Esophagus squamous epithelium (tissue), 4 donors: ENCODE measurements around the gene KCNK10.

Source experiments
- POLR2A ChIP-seq, 4 donors: fragments of 450-650 bp; IDR thresholded peaks; one replicate each; pipeline ENCODE4 v1.6.1; 2017; ENCODE audit warnings: antibody characterized with exemption in 4 of 4, mild to moderate bottlenecking in 4 of 4, moderate library complexity in 3 of 4
- TF ChIP-seq, protein P1 (sequence below), 6 experiments: fragments of 450-650 bp in 4 of 6; fragments of 200-600 bp in 2 of 6; sonication (generic) in 2 of 6; IDR thresholded peaks; one replicate each; pipeline ENCODE4 v1.5.1; 2016 to 2019; ENCODE audit warnings: antibody characterized with exemption in 6 of 6, mild to moderate bottlenecking in 4 of 6, moderate library complexity in 4 of 6

DNA sequence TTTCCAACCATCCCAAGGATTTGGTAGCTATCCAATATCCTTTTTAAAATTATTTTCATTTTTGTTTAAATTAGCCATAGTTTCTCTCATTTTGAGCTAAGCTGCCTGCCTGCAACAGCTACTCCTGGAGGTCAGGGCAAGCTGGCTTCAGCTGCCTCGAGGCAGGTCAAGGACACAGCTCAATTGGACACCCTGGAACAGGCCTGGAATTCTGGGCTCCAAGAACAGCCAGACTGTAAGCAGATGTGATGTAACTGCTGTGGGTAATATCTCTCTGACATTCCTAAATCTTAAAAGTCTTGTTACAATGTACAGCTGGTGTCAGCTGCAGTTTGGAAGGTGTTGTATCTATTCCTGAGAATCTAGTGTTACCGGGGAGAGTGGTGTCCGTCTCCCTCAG, 119.8 kb downstream of the KCNK10 start:
- no peak for TF ChIP-seq POLR2A (IDR thresholded peaks at IDR 0.05)
- TF ChIP-seq, protein P1, sequence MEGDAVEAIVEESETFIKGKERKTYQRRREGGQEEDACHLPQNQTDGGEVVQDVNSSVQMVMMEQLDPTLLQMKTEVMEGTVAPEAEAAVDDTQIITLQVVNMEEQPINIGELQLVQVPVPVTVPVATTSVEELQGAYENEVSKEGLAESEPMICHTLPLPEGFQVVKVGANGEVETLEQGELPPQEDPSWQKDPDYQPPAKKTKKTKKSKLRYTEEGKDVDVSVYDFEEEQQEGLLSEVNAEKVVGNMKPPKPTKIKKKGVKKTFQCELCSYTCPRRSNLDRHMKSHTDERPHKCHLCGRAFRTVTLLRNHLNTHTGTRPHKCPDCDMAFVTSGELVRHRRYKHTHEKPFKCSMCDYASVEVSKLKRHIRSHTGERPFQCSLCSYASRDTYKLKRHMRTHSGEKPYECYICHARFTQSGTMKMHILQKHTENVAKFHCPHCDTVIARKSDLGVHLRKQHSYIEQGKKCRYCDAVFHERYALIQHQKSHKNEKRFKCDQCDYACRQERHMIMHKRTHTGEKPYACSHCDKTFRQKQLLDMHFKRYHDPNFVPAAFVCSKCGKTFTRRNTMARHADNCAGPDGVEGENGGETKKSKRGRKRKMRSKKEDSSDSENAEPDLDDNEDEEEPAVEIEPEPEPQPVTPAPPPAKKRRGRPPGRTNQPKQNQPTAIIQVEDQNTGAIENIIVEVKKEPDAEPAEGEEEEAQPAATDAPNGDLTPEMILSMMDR (IDR thresholded peaks at IDR 0.05): no peak
